WTC11 (cell line): ENCODE results near the gene GPR37L1.

ENCODE experiments used
- CTCF ChIP-seq: fragments of 200-600 bp; IDR thresholded peaks from 2 replicates; pipeline ENCODE4 v1.8.0; 2022; ENCODE audit warnings: antibody characterized with exemption
- MYBL2 ChIP-seq: sonication (generic); formaldehyde crosslinking; IDR thresholded peaks from 2 replicates; pipeline ENCODE4 v1.8.1; 2023; ENCODE audit warnings: mild to moderate bottlenecking, moderate library complexity, missing genetic modification reagents
- NFYB ChIP-seq: sonication (generic); formaldehyde crosslinking; conservative IDR thresholded peaks from 2 replicates; pipeline ENCODE4 v1.8.0; 2022; ENCODE audit warnings: low read depth, missing genetic modification reagents
- SP1 ChIP-seq: sonication (generic); formaldehyde crosslinking; conservative IDR thresholded peaks from 2 replicates; pipeline ENCODE4 v1.8.1; 2022; ENCODE audit warnings: missing genetic modification reagents
- ZNF121 ChIP-seq: sonication (generic); formaldehyde crosslinking; IDR thresholded peaks from 2 replicates; pipeline ENCODE4 v1.8.0; 2023; ENCODE audit warnings: missing genetic modification reagents
- TF ChIP-seq, protein P1 (sequence below): fragments of 250-450 bp; sonication (Bioruptor Pico); IDR thresholded peaks from 2 replicates; pipeline ENCODE4 v2.1.2; 2022; ENCODE audit warnings: mild to moderate bottlenecking, moderate library complexity
- TF ChIP-seq, protein P2 (sequence below): sonication (generic); formaldehyde crosslinking; IDR thresholded peaks from 2 replicates; pipeline ENCODE4 v1.8.0; 2022; ENCODE audit warnings: mild to moderate bottlenecking, missing genetic modification reagents

DNA sequence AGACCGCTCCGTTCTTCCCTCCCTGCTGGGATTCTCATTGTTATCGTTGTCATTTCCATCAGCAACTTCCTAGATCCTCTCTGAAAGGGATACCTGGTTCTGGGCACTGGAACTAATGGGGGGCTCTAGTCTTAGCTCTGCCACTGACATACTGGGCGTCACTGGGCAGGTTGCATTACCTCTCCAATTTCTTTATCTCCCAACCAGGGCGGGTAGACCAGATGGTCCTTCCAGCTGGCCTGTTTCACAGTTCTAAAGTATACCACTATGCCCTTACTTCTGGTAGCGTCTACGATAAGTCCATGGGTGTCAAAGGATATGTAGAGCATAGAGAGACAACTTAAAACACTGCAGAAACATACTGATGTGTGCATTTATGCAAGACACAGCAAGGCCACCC lies 1.4 kb downstream of the GPR37L1 start:
- TF ChIP-seq CTCF (no peak), MYBL2 (no peak), SP1 (CRISPR knock-in tag) (no peak), ZNF121 (CRISPR knock-in tag) (no peak), NFYB (CRISPR knock-in tag) (no peak)
- TF ChIP-seq, protein P1, sequence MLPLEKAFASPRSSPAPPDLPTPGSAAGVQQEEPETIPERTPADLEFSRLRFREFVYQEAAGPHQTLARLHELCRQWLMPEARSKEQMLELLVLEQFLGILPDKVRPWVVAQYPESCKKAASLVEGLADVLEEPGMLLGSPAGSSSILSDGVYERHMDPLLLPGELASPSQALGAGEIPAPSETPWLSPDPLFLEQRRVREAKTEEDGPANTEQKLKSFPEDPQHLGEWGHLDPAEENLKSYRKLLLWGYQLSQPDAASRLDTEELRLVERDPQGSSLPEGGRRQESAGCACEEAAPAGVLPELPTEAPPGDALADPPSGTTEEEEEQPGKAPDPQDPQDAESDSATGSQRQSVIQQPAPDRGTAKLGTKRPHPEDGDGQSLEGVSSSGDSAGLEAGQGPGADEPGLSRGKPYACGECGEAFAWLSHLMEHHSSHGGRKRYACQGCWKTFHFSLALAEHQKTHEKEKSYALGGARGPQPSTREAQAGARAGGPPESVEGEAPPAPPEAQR (CRISPR knock-in tag), result no peak
- TF ChIP-seq, protein P2, sequence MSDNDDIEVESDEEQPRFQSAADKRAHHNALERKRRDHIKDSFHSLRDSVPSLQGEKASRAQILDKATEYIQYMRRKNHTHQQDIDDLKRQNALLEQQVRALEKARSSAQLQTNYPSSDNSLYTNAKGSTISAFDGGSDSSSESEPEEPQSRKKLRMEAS, result no peak
